Measurements from ENCODE around the gene GULP1.

DNA sequence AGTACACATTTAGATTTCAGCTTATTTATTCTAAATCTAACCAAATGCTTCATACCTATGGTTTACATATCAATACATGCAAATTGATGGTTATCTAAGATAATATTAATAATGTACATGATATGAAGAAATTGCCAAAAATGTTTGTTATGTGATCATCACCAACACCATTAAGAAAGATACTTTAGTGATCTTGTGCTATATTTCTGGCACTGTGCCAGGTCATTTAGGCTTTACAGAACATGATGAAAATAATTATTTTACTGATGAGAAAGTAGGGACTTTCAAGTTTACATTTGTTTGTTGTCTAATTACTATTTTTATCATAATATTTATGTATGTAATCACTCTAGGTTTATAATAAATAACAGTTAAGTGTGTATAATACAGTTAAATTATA is 158.3 kb downstream of the GULP1 start:
- TF ChIP-seq POLR2AphosphoS5 (IDR thresholded peaks at IDR 0.05; ENCODE audit: insufficient read depth in 1 of 2, low read depth in 1 of 2) (no peak), POLR2A (IDR thresholded peaks at IDR 0.05) (no peak)
- TF ChIP-seq, protein P1, sequence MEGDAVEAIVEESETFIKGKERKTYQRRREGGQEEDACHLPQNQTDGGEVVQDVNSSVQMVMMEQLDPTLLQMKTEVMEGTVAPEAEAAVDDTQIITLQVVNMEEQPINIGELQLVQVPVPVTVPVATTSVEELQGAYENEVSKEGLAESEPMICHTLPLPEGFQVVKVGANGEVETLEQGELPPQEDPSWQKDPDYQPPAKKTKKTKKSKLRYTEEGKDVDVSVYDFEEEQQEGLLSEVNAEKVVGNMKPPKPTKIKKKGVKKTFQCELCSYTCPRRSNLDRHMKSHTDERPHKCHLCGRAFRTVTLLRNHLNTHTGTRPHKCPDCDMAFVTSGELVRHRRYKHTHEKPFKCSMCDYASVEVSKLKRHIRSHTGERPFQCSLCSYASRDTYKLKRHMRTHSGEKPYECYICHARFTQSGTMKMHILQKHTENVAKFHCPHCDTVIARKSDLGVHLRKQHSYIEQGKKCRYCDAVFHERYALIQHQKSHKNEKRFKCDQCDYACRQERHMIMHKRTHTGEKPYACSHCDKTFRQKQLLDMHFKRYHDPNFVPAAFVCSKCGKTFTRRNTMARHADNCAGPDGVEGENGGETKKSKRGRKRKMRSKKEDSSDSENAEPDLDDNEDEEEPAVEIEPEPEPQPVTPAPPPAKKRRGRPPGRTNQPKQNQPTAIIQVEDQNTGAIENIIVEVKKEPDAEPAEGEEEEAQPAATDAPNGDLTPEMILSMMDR (IDR thresholded peaks at IDR 0.05): no peak

Data from vagina (tissue), 2 donors.